GM18868 (cell line): Measurements from ENCODE around the gene INCA1.

ENCODE experiments used
- ATAC-seq: cut with Tn5 transposase; IDR thresholded peaks from one replicate; pipeline ENCODE4 v1.9.1; 2021; ENCODE audit warnings: mild to moderate bottlenecking, moderate library complexity; ENCODE audit not compliant: unreplicated experiment

The INCA1 gene

DNA sequence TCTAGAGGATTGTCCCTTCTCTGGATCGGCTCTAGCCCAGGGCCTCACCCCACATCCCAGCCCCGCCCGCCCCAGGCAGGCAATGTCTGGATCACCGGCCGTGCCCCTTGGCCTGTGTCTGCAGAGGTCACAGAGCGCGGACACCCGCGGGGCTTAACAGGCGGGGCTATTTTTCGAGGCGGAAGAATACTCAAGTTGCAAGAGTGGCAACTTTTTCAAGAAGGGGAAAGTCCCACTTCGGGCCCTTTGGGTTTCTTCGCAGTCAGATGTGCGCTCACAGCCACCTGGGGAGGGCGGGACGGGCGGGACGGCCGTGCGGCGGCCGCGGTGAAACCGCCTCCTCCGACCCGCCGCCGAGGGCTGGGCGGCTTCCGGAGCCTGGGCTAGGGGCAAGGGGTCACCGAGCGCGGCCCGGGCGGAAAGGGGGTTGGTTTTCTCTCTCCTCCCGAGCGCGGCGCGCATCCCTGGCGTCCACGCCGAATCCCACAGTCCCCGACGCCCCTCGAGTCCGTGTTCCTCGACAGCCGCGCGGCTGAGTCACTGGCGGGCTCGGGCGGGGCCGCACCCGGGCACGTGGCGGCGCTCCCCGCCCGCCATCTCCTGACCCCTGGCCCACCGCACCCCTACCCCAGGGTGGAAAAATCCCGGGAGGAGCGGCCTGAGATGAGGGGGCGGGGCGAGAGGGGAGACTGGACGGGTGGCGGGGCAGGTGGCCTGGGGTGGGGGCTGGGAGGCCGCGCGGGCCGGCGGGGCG, 47.8 kb downstream of the INCA1 start:
- peak; percentile 21 for ATAC-seq

DNA sequence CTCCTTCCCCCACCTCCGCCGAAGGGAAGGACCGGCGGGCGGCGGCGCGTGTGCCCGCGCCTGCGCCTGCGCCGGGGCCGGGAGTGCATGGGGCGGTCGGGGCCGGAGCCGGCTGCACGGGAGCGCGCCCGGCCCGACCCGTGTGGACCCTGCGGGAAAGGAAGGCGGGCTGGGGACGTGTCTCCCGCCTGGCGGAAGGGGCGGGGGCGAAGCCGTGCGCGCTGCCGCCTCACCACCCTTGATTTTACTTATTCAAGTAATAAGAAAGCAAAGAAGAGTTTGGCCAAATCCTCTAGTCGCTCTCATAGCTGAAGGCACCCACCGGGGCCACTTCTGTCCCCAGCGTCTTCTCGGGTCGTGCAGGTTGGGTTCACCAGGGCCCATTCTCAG, 48.4 kb downstream of the INCA1 start:
- peak; percentile 32 for ATAC-seq

DNA sequence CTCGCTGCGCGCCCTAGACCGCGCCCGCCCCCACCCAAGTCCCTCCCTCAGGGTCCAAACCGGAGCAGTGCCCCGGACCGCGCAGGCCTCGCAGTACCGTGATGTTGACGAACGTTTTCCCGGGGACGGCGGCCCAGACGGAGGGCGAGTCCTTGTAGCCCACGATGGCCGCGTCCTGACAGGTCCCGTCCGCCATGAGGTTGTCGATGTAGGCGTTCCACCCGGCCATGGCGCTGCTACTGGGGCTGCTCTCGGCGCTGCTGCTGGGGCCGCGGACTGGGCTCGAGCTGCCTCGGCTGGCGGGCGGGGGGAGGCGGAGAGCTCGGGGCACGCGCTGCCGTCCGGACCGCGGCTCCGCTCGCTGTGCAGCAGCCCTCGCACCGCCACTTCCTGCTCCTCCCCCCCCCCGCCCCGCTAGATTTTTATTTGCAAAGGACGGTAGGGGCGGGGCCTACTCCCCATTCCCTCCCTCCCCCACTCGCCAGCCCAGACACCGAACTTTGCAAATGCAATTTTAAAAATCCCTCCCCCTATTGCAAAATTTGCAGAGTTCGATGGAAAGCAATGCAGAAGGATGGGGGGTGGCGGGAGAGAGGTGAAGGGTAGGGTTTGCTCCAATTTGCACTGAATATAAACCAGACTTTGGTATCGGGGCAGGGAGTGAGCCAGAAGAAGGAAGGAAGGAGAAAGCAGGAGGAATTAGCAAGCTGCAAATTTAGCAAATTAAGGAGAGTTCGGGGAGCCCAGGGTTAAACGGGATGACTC, 49.0 kb downstream of the INCA1 start, which contains the start of gene PFN1:
TSS of gene PFN1 (minus strand) at position 365 of the 765 bp plus-strand sequence. CDS start at position 229, 136 bp downstream.
- ATAC-seq = no peak

DNA sequence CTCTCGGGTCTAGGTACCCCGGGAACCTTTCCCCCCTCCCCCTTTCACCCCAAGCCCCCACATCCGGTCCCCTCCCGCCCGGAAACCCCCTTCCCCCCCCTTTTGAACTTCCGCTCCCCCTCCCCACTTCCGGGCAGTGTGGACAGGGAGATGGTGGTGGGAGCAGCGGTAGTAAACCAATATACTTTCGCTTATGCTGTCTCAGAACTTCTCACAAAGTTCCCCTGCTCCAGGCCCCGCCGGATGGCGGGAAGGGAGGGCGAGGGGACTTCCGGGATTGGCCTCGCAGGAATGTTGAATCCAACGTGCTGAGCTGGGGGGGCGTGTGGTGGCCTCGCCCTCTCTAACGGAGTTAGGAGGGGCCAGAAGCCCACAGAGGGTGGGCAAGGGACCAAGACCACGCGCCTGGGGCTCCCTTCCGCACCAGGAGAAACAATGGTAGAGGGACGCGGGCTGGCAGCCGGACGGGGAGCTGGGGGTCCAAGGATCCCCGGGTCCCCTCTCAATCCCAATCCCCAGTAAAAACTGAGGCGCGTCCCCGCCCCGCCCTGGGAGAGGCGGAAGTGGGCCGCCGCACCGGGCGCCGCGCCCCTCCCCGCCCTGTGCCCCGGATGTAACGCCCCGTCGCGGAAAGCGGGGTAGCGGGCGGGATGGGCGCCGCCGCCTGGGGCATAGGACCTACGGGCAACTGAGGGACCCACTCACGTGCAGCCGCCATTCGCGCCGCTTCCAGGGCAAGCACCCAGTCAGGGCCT, 49.7 kb downstream of the INCA1 start:
- ATAC-seq = no peak

DNA sequence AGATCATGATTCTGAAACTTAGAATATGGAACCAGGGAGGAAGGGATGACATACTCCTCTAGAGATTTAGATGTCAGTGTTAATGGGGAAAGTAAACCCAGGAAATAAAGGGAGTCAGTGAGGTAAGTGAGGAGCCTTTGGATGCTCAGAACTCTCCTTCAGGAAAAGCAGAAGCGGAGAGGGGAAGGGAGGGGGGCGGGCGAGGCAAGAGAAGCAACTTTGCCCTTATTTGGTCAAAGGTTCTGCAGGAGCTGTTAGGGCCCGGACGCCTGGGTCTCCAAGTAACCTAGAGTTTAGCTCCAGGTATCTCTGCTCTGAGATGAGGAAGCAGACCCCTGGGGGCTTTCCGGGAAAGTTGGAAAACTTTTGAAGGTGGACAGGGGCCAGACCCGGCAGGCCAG, 50.3 kb downstream of the INCA1 start:
- ATAC-seq = no peak

DNA sequence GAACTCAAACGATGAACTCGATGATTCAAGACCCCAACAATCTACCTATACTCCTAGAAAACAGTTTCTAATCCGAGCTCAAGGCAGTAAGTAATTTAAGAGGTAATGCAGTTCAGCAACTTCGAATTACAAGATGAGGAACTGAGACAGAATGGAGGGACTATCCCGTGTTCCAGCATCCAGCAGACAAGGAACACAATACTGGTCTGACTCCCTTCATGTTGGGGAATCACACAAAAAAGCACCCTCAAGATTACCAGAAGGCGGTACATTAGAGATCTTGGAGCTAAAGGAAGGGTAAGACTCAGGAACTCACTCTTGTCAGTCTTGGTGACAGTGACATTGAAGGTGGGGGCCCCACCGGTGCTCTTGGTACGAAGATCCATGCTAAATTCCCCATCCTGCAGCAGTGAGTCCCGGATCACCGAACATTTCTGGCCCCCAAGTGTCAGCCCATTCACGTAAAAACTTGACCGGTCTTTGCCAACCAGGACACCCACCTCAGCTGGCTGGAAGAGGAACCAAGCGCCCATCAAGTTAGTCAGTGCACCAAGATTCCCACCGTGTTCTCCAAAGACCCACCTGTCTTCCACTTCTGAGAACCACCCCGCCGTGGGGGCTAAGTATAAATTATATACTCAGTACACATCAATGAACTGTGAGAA, 50.9 kb downstream of the INCA1 start:
- ATAC-seq = no peak

DNA sequence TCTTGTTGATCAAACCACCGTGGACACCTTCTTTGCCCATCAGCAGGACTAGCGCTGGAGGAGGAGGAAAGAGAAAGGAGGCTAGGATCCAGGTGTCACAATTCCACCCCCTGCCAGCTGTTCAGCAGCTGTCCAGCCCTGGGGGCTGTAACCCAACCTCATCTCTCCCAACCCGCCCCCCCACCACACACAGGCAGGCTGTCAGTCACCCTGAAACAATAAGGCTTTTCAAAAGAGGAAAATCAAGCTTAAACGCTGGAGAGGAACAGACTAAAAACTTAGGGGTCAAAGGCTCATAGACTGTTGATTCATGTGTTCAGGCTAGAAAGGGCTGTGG, 51.4 kb downstream of the INCA1 start:
- no peak for ATAC-seq

DNA sequence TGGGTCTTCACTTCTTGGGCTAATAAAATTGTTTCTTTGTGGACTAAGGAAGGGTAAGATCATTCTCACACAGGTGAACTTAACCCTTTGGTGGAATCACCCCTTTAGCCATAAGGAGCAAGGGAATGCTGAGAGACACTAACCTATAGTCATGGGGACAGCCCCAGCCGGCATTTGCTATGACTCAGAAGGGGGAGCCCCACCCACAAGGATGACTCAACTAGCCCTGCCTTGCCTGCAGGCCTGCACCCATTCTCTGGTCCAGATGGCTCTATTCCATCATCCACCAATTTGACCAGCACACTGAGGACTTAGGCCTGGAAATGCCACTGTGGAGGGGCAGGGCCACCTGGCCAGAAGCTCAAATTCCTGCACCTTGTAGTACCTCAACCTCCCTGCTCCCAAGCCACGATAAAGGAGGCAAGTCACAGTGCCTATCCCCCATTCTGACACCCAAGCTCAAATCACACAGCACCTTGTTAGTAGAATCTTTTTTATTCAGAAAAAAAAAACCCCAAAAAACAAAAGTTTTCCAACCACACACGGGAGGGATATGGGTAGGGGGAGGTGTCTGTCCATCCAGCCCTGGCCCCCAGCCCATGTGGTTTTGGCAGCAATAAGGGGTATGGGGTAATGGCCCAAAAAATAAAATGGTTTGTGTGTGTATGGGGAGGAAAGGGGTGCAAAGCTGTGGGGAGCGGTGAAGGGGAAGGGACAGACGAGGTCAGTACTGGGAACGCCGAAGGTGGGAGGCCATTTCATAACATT, 52.0 kb downstream of the INCA1 start:
- ATAC-seq = peak; percentile 29

DNA sequence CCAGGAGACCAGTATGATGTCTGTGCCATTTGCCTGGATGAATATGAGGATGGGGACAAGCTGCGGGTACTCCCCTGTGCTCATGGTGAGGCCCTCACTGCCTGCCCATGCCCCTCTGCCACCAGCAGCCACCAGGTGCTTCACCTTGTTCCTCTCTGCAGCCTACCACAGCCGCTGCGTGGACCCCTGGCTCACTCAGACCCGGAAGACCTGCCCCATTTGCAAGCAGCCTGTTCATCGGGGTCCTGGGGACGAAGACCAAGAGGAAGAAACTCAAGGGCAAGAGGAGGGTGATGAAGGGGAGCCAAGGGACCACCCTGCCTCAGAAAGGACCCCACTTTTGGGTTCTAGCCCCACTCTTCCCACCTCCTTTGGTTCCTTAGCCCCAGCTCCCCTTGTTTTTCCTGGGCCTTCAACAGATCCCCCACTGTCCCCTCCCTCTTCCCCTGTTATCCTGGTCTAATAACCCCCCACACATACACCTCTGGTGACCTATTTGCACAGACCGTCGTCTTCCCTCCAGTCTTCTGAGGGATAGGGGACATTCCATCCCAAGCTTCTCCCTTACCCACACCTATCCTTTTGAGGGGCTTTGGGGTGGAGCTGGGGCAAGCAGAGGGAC, 52.7 kb downstream of the INCA1 start:
- ATAC-seq = no peak

DNA sequence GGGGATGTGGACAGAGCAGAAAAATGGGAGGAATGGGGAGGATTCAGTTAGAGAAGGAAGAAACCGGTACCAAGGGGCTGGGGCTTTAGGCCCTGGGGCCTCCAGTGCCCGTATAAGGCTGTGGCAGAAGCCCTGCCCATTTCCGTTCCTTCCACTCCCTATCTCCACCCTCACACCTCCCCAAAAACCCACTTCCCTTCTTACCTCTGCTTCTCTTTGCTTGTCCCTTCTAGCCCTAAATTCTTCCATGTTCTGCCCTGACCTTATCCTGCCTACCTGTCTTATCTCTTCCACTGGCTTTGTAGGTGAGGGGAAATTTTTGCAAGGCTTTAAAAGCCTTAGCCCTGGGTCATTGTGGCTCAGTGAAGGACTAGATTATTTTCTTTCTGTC, 53.2 kb downstream of the INCA1 start:
- ATAC-seq = no peak

DNA sequence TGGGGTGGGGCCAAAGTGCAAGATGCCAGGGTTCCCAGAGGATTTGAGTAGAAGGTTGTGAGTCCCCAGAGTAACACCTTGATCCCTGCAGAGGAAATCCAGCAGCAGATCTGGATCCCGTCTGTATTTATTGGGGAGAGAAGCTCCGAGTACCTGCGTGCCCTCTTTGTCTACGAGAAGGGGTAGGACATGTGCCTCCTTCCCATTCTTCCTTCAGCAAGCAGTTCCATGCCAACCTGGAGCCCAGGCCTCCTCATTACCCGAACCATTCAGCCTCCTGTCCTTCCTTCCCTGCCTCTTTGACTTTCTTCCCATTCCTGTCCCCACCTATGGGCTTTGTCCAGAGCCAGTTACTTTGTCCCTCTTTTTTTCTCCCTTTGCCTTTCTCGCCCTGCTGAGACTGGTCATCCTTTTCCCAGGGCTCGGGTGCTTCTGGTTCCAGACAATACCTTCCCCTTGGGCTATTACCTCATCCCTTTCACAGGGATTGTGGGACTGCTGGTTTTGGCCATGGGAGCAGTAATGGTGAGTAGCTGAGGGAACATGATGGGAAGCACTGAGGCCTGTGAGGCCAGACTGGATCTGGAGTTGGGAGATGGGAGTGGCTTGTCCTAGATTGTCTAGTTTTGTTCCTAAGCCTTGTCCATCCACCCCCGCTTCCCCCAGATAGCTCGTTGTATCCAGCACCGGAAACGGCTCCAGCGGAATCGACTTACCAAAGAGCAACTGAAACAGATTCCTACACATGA, 54.4 kb downstream of the INCA1 start:
- no peak for ATAC-seq

DNA sequence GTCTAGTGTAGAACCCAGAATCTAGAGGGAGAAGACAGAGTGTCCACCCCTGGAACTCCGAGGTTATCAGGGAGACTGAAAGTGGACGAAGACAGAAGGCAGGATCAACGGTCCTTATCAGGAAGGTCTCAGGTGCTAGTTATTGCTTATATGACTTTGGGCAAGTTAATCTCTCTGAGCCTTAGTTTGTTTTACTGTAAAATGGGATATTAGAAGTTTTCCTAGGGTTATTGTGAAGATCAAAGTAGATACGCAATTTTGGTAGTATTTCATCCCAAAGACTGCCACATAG, 56.1 kb downstream of the INCA1 start:
- no peak for ATAC-seq

DNA sequence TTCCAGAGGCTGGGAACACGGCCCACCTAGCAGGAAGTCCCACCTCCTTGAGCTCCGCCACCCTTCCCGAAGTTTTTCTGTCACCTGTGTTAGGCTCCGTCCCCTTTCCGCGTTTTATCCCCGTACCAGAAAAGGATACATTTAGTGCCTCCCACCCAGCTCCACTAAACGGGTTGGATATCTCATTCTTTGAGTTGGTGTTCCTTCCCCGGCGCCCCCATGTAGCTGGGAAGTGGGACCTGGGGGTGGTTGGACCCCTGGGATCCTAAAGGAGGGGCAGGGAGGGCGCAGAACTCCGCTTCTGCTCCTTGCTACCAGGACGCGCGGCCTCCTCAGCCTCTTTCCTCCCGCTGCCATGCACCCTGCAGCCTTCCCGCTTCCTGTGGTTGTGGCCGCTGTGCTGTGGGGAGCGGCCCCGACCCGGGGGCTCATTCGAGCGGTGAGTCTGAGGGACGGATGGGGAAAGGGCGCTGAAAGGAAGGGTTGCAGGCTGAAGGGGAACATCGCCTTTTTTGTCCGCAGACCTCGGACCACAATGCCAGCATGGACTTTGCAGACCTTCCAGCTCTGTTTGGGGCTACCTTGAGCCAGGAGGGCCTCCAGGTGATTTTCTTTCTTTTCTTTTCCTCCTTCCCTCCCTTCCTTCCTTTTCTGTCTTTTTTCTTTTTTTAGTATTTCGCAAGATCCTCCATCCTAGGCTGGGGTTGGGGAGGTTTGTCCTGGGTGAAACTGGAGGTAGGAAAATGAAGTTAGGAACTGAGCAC, 56.6 kb downstream of the INCA1 start:
- ATAC-seq = no peak

DNA sequence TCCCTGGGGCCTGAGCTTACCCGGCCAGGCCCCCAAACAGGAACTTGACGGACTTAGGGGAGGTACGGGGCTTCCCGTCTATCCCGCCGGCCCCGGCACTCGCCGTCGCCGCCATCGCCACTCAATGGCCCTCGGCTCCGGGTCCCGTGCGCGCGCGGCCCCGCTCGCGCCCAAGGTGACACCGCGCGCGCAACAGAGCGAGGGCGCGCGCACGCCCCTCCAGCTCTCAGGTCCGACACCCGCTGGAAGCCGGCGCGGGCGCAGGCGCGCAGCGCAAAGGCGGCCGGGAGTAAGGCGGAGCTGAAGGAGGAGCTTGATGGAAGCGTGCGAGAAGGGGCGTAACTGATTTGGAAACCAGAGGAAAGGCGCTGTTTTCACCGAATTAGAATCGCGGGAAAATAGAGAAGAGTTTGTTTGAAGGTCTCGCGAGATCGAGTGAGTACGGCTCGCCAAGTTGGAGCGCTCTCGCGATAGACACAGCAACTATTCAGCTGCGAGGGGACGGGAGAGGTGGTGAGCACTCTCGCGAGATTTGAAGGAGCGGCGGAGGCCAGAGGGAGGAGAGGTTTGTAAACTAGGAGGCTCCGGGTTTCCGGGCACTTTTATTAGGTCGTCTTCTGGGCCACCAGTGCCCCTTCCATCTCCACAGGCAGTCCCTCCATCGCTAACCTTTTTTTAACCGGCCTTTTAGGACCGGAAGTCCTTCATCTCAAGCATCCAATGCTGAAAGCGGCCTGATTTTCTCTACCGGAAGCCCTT, 57.3 kb downstream of the INCA1 start, which contains the start of the genes RNF167 and SLC25A11:
TSS of gene RNF167 (plus strand) at position 473 of the 759 bp plus-strand sequence. CDS start 642 bp downstream, outside the sequence.
TSS of gene SLC25A11 (minus strand) at position 251 of the 759 bp plus-strand sequence. CDS start at position 115, 136 bp downstream.
- ATAC-seq = peak; percentile 69

DNA sequence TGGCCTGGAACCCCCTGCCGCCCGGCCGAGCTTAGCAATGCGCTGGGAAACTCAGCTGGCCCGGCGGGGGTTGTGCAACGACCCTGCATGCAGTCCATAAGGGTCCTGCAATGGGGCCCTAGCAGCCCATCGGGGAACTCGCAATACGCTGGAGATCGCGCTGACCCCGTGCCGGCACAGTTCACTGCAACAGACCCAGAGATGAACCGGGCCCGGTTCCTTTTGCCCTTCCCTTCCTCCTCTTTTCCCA, 57.9 kb downstream of the INCA1 start:
- no peak for ATAC-seq

DNA sequence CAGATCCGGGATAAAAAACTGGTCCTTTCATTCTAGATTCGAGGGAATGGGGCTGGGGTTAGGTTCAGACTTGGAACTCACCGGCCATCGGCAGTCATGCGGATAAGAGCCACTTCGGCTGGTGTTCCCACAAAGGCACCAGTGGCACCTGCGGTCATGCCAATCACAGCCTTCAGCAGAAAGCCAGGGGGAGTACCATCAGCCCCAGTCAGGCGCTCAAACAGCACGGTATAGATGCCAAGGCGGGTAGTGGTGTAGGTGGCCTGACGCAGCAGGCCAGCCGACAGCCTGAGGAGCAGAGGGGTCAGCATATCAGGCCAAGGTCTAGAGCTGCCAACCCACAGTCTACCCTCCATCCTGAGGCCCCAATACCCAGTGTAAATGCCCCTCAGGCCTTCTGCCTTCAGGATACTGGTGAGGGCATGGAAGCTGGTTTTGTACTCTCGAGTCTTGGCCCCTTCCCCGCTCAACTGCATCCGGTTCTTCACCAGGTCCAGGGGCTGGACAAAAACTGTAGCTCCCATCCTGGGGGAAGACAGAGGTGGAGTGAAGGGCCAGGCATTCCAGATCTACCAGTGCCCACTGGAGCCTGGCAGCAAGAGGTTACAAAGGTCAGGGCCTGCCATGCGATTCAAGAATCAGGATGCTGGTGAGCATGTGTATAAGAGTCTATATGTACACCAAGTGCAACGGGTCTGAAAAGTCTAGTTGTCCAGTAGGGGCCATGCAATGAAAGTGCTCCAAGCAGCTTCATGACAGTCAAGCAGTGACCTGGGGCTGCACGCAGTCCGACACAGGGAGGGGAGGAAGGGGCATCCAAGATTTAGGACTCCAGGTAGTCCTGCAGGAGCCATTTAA, 58.4 kb downstream of the INCA1 start:
- ATAC-seq = no peak
